ENCODE measurements around the gene ABCA12.

Gene ABCA12

DNA sequence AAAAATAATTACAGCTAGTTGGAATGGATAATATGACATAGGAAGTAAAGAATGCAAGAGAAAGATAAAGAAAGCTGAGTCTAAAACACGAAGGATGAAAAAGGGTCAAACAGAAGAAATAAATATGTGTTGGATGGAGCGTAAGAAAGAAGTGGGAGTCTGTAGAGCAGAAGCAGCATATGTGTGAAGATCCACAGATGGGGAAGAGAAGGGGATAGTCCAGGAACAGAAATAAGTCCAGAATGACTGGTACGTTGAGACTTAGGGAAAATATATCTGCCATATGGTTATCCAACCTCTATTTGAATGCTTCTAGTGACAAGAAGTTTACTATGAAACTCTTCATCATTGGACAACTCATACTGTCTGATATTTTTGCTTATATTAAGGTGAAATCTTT is 18.0 kb downstream of the ABCA12 start:
- DNase-seq (ENCODE audit: low read depth in 2 of 2), result no peak

DNA sequence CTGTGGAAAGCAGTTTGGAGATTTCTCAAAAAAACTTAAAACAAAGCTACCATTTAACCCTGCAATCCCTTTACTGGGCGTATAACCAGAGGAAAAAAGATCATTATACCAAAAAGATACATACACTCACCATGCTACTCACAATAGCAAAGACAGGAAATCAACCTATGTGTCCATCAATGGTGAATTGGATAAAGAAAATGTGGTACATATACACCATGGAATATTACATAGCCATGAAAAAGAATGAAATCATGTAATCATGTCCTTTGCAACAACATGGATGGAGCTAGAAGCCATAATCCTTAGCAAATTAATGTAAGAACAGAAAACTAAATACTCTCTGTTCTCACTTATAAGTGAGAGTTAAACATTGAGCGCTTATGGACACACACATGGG is 18.6 kb downstream of the ABCA12 start:
- no peak for DNase-seq (ENCODE audit: low read depth in 2 of 2)

DNA sequence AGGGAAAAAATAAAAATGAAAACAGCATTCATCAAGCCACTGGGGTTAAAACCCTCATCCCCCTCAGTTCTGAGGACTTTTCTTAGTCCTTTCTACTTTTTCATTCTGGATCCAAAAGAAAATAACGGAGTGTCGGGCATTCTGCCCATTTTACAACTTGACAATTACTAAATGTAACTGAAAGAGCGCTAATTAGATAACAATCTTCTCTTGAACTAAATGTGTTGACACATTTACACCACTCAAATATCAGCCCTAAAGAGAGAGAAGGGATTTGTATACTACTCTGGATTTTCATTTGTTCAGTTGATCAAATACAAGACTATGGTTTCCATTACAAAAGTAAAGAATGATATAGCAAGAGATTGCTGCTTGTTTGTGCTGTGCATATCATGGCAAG is 27.5 kb downstream of the ABCA12 start:
- DNase-seq (ENCODE audit: low read depth in 2 of 2), result no peak

DNA sequence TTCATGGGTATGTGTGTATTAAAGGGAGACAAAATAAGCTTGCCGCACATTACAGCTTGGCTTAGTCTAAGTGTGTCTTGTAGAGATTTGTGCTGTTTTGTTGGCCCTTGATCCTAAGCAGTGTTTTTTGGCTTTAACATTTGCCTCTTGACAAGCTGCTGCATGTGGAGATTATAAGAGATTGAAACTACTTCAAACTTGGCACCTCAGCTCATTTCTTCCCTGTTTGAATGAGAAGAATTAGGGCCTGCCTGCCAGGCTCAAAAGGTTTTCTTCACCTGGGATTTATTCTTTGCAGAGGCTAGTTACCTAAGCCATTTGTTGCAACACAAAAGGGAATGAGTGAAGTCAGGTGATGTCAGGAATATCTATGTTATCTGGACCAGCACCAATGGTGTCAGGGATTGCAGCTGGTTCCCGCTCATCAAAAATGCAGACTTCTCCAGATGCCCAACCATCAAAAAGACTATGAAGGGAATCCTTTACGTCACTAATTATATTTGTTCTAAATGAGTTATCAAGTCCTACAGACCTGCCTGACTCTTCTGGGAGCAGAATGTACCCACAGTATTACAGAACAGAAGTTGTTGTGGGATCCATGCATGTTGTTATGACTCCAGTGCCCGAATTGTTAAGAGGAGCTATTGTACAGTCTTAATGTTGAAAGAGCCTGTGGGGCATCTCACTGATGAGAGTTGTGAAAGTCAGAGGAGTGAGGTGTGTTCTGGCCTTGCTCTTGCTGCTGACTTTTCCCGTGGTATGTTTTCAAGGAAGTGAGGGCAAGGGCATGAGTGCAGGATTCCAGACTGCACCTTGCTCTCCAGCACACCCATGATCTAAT is 31.0 kb downstream of the ABCA12 start:
- no peak for DNase-seq (ENCODE audit: low read depth in 2 of 2)

DNA sequence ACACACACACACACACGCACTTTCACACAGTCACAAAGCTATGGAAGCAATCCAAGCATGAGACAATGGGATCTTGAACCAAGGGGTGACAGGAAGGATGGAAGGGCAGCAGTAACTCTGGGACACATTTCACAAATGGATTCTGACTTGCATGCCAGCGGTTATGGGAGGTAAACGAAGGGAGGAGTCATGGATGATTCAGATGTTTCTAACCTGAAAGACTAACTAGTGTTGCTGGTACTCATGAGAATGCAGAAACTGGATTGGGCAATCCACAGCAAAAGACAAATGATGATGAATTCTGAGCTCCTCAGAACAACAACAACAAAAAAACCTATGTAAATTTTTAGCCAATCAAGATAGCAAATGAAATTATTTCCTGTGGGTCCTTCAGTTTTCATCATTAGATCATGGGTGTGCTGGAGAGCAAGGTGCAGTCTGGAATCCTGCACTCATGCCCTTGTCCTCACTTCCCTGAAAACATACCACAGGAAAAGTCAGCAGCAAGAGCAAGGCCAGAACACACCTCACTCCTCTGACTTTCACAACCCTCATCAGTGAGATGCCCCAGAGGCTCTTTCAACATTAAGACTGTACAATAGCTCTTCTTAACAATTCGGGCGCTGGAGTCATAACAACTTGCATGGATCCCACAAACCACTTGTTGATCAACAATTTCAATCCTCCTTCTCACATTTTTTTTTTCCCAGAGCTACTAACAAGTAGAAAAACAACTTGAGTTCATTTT is 32.6 kb downstream of the ABCA12 start:
- DNase-seq (ENCODE audit: low read depth in 2 of 2), result no peak

DNA sequence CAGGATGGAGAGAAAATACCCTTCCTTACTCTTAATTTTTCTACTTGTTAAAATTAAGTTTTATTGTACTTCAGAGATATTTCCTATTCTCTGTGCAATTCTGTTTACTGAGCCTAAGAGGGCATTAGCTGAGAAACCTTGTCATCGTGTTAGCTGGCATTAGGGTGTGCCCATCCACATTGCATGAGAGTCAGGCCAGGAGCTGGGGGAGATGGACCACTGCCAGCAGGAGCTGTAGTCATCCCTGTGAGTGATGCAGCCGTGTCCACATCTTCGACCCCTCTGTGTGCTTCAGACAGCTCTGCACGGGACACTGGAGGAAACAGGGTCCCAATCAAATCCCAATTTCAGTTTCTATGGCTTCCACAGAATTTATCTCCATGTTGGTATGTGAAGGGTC is 34.2 kb downstream of the ABCA12 start:
- DNase-seq (ENCODE audit: low read depth in 2 of 2), result no peak

DNA sequence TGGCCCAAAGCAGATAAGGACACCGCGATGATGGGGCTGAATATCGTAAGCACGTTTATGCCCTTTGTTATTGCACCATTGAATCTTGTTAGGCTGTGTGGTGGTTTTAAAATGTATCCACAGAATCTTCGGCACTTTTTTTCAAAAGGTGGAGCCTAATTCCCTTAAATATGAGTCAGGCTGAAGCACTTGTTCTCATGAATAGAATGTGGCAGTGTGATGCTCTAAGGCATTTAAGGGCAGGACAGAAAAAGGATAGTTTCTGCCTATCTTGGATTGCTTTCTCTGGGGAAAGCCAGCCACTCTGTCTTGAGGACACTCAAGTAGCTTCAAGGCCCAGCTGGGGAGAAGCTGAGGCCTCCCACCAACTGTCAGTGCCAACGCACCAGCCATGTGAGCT is 39.6 kb downstream of the ABCA12 start:
- DNase-seq (ENCODE audit: low read depth in 2 of 2), result no peak

DNA sequence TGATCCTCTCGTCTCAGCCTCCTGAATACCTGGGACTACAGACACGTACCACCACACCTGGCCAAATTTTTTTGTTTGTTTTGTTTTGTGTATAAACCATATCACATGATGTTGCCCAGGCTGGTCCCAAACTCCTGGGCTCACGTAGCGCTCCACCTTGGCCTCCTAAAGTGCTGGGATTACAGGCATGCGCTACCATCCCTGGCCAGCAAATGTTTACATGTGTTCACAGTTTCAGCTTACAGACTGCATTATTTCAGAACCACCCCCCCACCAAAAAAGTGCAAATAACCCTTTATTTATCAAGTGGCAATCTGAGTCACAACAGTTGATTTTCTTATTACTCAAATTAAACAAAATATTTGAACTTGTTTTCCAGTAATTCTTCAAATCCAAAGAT is 54.3 kb downstream of the ABCA12 start:
- no peak for DNase-seq (ENCODE audit: low read depth in 2 of 2)

DNA sequence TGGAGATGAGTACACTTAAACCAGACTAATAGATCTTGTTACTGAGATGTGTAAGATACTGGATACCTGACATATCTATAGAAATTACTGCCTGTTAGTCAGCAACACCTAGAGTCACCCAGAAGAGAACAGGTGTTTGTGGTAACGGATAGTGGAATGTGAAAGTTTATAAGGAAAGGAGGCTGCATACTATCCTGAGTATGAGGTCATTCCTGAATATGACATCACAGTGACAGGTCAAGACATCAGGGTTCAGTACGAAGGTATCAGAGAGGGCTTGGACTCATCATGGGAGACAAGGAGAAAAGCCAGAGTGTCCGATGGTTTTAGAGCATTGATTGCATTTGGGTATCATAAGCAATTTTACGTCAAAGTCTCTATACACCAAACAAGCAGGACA is 55.3 kb downstream of the ABCA12 start:
- no peak for DNase-seq (ENCODE audit: low read depth in 2 of 2)

DNA sequence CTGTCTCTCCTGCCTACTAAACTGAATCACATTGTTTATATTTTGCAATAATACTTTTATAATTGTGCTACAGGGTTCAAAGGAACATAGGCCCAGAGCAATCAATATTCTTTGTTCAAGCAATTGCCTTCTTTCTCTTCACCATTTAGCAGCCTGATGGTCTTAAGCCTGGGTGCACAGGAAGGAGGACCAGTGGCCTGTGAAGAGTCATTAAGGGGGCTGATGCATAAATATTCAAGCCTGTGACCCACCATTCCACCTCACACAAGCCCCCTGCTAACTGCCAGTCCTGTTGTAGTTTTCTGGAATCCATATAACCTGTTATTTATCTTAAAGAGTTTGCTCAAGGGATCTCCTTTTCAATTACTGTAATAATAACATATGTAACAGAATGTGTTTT is 56.0 kb downstream of the ABCA12 start:
- DNase-seq (ENCODE audit: low read depth in 2 of 2), result no peak

DNA sequence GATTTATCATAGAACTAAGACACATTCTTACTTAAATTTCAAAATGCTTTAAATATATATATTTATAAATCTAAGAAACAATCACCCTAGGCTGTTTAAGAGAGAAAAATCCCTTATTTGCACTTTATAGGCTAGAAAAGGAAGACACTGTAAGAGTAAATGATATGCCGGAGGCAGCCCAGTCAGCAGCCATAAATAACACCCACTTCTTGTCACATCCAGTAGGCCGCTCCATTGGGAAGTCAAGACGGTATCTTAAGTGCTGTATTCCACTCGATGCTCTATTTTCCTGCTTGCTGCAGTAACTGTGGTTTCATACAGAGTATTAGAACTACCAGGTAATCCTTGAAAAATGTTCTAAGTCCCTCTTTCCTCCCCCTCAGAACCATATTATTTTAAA is 57.9 kb downstream of the ABCA12 start:
- DNase-seq (ENCODE audit: low read depth in 2 of 2), result no peak

DNA sequence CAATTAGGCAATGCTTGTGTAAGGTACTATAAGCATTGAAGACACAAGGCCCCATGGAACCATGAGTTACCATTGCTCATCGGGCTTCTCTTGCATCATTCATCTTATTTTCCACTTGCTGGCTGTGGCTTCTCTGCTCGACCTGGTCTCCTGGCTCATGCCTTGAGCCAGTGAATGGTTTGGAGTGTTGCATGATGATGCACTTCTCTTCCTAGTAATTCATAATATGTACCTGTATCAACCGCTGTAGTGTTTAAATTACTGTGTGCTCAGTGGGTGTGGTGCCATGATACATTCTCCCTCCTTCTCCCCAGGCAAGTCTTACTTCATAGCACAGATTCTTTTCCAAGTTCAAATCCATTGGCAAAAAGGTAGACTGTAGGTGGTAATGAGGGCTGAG is 66.8 kb downstream of the ABCA12 start:
- no peak for DNase-seq (ENCODE audit: low read depth in 2 of 2)

DNA sequence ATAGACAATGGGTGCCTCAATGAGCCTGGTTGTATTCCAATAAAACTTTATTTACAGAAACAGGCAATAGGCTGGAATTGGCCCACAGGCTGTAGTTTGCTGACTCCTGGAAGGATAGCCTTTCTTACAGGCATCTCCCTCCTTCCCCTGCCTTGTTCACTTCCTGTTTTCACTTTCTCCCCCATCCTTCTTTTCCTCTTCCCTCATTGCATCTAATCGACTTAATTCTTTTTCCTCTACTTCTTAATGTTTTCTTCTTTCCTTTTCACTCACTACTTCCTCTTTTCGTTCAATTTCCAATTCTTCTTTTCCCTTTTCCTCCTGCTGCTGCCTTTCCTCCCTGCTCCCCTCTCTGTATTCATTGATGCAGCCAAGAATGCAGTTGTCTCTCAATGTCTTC is 70.0 kb downstream of the ABCA12 start:
- no peak for DNase-seq (ENCODE audit: low read depth in 2 of 2)

DNA sequence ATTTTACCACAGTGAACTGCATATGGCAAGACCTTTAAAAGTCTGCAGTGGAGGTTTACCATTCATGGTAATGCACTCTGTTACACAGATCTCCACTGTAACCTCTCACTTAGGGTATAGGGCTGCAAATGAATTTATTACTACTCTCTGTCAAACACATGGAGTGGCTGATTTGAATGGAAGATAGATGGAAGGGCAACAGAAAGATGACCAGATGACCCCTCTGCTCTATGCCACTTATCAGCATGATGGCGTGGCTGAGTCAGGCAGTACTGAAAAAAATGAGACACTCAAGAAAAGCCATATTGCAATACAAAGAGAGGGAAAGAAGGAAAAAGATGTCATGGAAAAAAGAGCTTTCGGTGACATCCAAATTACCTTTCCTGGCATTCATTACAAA is 72.3 kb downstream of the ABCA12 start:
- no peak for DNase-seq (ENCODE audit: low read depth in 2 of 2)

DNA sequence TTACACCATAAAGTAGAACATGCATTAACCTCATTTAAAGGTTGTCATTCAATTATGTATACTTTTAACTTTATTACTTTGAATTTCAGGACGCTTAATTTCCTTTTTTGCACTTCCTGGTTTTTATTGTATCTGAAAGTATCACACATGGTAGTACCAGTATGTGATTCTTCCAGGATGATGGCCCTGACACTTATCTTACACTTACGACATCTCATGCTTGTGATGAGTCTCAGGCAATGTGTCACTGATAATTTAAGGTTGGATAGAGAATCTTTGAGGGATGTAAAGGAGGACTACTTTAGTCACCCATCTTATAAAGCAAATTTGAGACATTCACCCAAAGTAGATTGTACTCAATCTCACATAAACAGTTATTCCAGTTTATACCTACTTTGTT is 74.9 kb downstream of the ABCA12 start:
- DNase-seq (ENCODE audit: low read depth in 2 of 2), result no peak

DNA sequence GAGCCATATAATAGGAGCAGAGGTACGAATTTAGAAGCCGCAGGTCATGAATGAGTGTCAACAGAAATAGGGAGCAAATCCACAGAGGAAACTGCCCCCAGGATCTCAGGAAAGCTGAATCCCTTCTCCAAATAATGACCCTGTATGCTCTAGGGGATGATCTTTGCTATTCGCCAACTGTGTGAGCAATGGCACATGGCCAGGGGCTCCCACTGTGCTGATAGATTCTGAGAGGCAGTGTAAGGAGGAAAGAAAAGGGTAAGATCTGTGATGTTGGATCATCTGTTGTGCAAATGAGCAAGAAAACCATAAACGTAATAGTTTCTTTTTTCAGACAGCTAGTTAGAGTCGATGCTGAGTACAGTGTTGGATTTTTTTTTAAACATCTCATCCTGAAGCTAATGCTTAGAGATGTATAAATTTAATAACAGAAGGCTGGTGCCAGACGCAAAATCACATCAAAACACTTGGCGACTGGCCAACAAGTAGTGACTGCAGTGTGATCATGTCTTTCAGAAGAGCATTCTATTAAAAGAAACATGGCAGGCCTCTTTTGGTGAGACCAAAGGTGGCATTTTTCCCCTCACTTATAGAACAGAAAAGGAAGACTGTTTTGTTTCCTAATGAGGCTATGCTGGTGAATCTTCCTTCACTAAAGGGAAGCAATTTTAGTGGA is 77.4 kb downstream of the ABCA12 start:
- no peak for DNase-seq (ENCODE audit: low read depth in 2 of 2)

DNA sequence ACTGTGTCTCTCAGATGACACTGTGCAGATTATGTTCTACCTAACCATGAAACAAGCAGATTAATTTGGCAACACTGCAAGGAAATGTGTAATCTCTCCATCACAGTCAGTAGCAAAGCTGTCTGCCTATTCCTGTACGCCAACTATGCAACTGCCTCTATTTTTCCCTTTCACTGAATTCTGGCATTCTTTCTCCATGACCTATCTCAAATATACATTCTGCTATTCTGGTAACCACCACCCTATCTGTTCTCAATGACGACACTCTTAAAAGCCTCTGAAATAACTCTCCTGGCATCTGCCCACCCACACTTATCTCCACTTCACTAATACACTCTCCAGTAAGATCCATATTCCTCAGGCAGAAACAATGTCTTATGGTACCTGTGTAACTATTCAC is 78.7 kb downstream of the ABCA12 start:
- no peak for DNase-seq (ENCODE audit: low read depth in 2 of 2)

DNA sequence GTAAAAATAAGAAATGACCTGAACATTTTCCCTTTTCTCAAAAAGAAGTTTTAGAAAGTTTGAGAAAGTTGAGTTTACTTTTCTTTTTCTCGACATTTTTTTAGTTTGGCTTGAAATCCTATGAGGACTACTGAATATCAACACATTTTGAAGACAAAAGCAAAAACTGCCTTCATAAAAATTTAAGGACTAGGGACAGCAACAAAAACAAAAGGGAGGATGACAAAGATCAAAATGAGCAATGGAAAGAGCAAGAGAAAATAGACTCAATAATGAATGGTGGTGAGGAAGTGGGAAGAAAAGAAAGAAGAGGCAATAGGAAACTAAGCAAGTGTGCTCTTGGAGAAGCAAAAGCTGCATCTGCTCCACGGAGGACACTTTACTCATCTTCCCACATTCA is 82.5 kb downstream of the ABCA12 start:
- no peak for DNase-seq (ENCODE audit: low read depth in 2 of 2)

DNA sequence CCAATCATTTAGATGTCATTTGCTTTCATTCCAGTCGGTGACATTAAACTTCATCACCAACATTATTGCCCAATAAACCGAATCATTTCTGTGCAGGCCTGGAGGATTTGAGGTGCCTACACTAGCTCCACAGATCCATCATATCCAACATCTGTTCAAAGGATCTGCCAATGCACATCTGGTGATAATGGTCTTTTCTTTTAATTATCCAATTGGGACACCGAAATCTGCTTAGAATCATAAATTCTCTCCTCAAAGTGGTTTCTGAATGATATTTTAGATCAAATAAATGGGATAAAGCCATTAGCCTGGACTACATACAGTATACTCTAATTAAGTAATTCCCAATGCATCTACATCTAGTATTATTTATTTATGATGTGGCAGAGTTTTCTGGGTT is 85.6 kb downstream of the ABCA12 start:
- no peak for DNase-seq (ENCODE audit: low read depth in 2 of 2)

DNA sequence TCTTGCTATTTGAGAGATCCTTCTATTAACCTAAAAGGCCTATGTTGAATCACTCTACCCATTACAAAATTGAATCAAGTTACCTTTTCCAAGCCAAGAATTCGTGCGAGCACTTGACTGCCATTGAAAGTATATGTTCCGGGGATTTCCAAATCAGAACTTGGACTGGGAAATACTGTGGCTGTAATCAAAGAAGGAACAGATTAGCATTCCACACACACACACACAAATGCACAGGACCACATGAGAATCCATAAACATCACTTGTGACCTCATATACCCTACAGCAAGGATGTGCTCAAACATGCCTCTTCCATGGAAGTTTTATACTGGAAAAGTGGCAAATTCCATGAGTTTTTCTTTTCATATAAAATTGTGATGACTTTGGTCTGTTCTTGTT is 86.0 kb downstream of the ABCA12 start:
- DNase-seq (ENCODE audit: low read depth in 2 of 2), result no peak

DNA sequence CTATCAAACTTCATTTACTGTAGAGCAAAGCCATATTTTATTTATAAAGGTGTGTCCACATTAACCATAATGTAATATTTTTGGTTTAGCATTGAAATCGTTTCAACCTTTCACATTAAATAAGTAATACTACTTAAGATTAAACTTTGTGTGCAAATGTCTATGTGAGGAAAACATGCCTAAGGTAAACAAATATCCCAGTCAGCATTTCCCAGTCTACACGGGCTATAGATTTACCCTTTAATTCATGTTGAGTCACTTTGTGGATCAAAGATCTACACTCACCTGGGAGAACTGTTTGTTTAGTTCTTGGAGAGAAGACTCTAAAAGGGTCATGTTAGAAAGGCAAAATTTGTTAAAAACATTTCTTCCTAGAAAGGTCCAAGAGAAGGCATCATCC is 89.1 kb downstream of the ABCA12 start:
- DNase-seq (ENCODE audit: low read depth in 2 of 2), result no peak

DNA sequence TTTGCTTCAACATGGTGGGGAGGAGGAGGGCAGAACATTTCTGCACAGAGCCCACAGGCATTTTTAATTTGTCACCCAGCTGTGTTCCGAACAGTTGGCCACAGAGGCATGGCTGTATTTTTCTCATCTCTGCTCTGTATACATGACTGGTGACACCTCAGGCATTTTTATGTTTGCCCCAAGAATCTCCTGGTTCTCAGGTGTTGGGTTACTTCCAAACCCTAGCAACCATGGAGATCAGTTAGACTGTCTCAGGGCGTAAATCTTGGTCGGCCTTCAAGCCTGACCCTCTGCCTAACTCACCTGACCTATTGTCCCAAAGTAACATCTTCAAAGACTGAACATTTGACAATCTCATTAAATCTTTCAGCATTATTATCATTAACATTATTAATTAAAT is 100.0 kb downstream of the ABCA12 start:
- no peak for DNase-seq (ENCODE audit: low read depth in 2 of 2)

DNA sequence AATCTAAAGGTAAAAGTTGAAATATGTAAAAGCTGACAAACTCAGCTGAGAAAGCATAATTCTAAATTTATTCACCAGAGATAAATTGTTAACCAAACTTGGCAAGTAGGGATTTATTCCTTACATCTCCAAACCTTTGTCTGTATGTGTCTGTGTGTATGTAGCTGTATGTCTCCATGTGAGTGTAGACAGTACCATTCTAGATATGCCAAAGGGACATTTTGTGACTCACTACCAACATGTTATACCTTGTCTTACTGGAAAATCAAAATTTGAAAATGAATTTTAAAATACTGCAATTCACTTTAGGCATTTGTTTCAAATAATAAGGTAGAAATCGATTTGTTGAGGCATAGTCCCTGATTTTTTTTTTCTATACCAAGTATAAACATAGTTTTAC is 102.1 kb downstream of the ABCA12 start:
- no peak for DNase-seq (ENCODE audit: low read depth in 2 of 2)

All from stimulated activated CD8-positive, alpha-beta memory T cell treated with anti-CD3 and anti-CD28 coated beads, Interleukin-2, amount 100 ng/mL, for 1 hour (primary cell).